Mononuclear cell (primary cell): ENCODE measurements around the gene CACNA1S. TPM values are rescaled to one million over a fixed set of nuclear protein-coding genes. Genes with fewer than 3 reads are reported as not detected.

Source experiments
- H3K27me3 ChIP-seq: 2 replicates; pipeline ENCODE4 v1.6.0; 2011; ENCODE audit warnings: low read length, control low read depth; ENCODE audit not compliant: insufficient read depth
- H3K4me1 ChIP-seq: 2 replicates; pipeline ENCODE4 v1.5.1; 2011; ENCODE audit warnings: mild to moderate bottlenecking, low read length, control low read depth; ENCODE audit not compliant: insufficient read depth
- H3K4me3 ChIP-seq: 2 replicates; pipeline ENCODE4 v1.5.1; 2011; ENCODE audit warnings: mild to moderate bottlenecking, low read length, moderate library complexity
- H3K9me3 ChIP-seq: 2 replicates; pipeline ENCODE4 v1.5.1; 2011; ENCODE audit warnings: low read depth, mild to moderate bottlenecking, control low read depth, low read length
- total RNA-seq: library from RNA; depleted of rRNA; stranded (reverse); fragments of >200 nt; gene quantifications from one replicate; pipeline ENCODE4 v1.2.3, GENCODE V29; 2012

CACNA1S gene
- total RNA-seq, 1 donor: not detected

DNA sequence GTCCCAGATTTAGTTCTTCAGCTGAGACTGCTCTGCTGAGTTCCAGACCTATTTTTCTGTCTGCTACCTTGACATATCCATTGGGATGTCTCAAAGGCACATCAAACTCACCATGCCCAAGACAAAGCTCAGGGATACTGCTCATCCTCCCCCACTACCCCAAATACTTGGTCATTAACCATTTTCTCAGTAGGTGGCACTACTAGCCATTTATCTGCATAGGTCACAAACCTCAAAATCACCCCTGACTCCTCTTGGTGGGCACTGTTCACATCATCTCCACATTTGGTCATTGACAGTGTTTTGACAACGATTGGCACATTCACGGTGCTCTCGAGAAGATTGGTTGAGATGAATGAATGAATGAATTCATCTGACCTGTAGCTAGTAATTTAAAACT lies 32.1 kb downstream of the CACNA1S start:
- Histone ChIP-seq H3K9me3 (no peaks in the 10 kb centered on the region), H3K4me3 (no peak overlapping the region), H3K4me1 (no peaks in the 10 kb centered on the region), H3K27me3 (no peaks in the 10 kb centered on the region)

DNA sequence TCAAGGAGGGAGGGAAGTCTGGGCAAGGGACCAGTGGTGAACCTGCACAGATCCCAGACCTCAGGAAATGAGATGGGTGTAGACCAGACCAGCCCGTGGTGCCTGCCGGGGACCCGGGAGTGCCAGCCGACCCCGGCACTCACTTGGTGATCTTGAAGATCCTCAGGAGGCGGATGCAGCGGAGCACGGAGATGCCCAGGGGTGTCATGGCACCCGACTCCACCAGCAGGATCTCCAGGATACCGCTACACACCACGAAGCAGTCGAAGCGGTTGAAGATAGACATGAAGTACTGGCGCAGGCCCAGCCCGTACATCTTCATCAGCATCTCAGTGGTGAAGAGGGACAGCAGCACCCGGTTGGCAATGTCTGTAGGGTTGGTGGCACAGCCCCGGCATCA lies 34.5 kb downstream of the CACNA1S start:
- H3K4me1 ChIP-seq: no peaks in the 10 kb centered on the region
- H3K4me3 ChIP-seq: no peak overlapping the region
- H3K9me3 ChIP-seq: no peaks in the 10 kb centered on the region
- H3K27me3 ChIP-seq: no peaks in the 10 kb centered on the region

DNA sequence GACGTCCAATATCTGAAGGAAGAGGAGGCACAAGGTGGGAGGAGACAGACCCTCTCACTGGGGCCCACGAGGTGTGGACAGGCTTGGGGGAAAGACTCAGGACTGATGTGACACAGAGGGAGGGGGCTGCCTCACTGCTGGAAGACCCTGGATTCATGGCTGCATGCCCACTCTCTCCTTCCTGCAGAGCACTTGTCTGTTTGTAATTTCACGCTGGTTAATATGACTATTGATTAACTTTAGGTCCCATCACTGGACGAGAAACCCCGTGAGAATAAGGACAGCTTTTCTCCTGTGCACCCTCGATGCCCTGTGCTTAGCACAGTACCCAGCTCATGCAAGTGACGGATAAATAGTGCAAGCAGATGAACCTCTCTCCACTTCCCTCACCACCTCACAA lies 35.1 kb downstream of the CACNA1S start:
- Histone ChIP-seq H3K4me3 (no peak overlapping the region), H3K4me1 (no peaks in the 10 kb centered on the region), H3K9me3 (no peaks in the 10 kb centered on the region), H3K27me3 (no peaks in the 10 kb centered on the region)

DNA sequence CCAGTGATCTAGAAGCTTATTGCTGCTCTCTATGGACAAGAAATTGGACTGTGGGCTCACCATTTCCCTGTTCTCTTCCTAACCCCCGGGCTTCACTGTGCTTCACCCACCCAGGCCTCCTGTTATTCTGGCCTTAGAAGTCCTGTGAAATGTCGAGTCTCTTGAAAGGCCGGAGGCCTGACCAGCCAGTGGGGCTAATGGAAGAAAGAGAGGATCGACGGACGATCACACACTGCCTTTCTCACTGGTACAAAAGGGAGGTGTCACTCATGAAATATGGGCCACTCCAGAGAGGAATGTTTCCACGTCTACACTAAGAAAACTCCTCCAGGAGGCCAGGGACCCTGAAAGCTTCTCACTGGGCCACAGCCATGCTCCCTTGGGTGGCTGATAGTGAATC lies 36.1 kb downstream of the CACNA1S start:
- Histone ChIP-seq H3K9me3 (no peaks in the 10 kb centered on the region), H3K27me3 (no peaks in the 10 kb centered on the region), H3K4me3 (no peak overlapping the region), H3K4me1 (no peaks in the 10 kb centered on the region)

DNA sequence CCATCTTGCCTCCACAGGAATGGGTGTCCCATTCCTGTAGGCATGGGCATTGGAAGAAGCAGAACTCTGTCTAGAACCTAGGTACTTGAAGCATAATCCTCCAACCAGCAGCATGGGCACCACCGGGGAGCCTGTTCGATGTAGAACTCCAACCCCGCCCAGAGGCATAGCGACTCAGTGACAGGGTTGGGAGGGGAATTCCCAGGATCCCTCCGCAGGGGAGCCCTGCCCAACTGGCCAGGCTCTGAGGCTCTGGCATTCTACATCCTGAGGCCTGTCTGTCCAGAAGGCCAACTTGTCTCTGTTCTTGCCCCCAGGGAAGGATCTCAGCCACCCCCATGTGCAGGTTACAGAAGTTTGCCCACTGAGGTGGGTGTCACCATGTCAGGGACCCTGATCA lies 38.2 kb downstream of the CACNA1S start:
- no peak overlapping the region for H3K4me3 ChIP-seq
- no peaks in the 10 kb centered on the region for H3K4me1 ChIP-seq

DNA sequence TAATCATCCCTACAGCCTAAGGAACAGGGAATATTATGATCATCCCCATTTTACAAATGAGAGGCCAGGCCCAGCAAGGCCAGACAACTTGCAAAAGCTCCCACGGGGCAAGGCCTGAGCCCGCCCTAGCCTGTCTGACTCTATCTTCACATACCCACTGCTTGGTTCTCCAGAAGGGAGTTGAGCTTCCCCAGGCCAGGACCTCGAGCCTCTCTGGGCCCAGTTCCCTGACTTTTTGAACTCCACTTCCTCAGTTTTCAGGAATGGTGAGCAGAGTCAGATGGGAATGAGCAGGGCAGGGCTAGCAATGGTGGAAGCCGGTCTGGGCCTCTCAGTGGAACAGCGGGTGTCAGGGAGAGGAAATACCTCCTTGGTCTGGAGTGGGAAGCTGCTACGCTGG lies 39.3 kb downstream of the CACNA1S start:
- H3K4me1 ChIP-seq: no peaks in the 10 kb centered on the region
- no peaks in the 10 kb centered on the region for H3K27me3 ChIP-seq
- H3K9me3 ChIP-seq: no peaks in the 10 kb centered on the region
- no peak overlapping the region for H3K4me3 ChIP-seq

More for the DNA sequence above, 38.2 kb downstream of the CACNA1S start:
- Histone ChIP-seq H3K27me3 (no peaks in the 10 kb centered on the region), H3K9me3 (no peaks in the 10 kb centered on the region)

DNA sequence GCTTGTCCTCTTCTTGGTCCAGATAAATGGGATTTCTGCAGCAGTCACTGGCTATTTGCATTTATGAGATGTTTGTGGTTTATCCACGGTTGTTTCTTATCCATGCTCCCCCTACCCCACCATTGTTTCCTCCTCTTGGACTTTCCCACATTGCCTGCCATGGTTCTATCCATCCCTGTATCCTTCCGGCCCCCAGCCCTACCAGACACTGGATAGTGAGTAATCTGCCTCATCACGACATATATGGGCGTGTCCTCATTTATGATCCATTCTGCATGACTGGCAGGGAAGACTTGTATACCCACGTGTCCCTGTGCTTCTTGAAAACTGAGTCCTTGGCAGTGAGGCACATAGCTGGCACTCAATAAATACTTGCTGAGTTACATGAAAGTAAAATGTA lies 40.1 kb downstream of the CACNA1S start:
- no peaks in the 10 kb centered on the region for H3K9me3 ChIP-seq
- H3K4me3 ChIP-seq: no peak overlapping the region
- H3K27me3 ChIP-seq: no peaks in the 10 kb centered on the region
- no peaks in the 10 kb centered on the region for H3K4me1 ChIP-seq

DNA sequence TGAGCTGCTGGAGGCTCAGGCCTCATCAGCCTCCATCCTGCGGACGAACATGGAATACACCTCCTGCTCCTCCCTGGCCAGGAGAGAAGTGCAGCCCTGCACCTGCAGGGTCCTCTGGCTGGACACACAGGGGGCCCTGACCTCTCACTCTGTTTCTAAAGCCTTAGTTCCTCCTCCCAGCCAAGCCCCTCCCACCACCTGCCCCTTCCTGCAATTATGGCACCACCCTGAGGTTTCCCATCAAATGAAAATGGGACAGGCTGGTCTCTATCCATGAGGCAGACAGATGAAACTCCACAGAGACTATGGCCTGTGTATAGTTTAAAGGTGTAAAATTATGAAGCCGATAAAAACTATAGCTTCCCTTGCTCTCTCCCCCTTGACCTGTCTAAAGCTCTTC lies 42.6 kb downstream of the CACNA1S start:
- Histone ChIP-seq H3K4me1 (no peaks in the 10 kb centered on the region), H3K9me3 (no peaks in the 10 kb centered on the region), H3K27me3 (no peaks in the 10 kb centered on the region)

DNA sequence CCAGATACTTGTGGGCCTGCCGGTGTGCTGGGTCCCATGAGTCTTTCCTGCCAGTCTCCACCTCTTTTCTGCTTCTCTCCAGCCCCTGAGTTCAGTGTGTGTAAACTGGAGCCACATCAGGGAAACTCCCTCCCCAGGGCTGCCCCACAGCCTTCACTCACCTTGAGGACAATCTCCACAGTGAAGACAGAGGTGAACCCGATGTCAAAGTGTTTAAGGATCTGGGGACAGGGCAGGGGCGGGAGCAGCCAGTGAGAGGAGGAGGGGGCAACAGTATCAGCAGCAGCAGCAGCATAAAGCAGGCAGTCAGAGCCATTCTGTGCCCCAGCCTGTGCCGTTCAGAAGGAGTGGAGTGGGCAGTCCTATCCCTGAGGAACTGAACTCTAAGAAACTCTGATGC lies 43.2 kb downstream of the CACNA1S start:
- no peak overlapping the region for H3K4me3 ChIP-seq
- H3K9me3 ChIP-seq: no peaks in the 10 kb centered on the region
- no peaks in the 10 kb centered on the region for H3K4me1 ChIP-seq
- no peaks in the 10 kb centered on the region for H3K27me3 ChIP-seq

More for the DNA sequence above, 42.6 kb downstream of the CACNA1S start:
- H3K4me3 ChIP-seq: no peak overlapping the region

DNA sequence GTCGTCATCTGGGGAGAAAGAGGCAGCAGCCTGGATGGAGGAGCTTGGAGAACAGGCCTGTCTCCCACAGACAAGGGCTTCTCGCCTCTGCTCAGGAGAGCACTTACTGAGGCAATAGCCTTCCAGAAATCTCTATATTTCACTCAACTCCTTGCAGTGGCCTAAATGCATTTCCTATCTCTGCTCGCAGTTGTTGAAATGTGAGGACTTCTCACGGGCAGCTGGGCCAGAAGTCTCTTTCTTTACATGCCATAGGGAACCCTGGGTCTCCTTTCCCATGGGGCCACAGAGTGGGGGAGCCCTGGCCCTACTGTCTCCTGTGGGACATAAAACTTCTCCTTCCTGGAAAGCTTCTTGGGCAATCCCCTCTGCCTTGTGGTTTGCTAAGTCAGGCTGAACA lies 45.2 kb downstream of the CACNA1S start:
- Histone ChIP-seq H3K27me3 (no peaks in the 10 kb centered on the region), H3K4me1 (no peaks in the 10 kb centered on the region), H3K4me3 (no peak overlapping the region), H3K9me3 (no peaks in the 10 kb centered on the region)

DNA sequence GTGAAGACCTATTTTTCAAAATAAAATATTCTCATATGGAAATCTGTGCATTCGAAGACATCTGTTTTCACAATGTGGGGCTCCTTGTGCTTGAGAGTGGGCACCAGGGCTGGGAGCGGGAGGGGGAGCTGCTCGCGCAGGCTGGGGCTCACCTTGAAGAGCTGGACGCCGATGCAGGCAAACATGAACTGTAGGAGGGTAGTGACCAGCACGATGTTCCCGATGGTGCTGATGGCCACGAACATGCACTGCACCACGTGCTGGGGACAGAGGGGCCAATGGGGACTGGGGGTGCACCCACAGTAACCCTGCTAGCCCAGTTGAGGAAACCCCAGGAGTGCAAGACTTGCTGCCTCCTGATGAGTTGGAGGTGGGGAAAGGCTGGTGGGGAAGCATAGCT lies 46.5 kb downstream of the CACNA1S start:
- H3K4me3 ChIP-seq: no peak overlapping the region
- no peaks in the 10 kb centered on the region for H3K27me3 ChIP-seq
- no peaks in the 10 kb centered on the region for H3K4me1 ChIP-seq
- no peaks in the 10 kb centered on the region for H3K9me3 ChIP-seq

DNA sequence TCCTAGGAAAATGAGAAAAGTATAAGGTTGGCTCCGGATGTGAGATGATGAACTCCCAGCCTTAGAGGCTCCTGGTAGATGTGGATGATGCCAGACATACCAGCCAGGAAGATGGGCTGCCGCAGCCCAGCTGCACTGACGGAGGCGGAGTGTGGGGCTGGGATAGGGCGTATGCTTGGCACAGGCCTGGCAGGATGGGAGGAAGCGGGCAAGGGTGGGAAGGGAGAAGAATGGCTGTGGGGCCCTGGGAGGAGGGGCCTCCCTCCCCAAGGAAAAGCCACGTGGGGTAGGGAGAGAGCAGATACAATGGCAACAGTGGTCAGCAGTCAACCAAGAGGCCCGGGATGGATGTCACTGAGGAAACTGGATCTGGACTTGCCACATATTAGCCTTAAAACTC lies 47.4 kb downstream of the CACNA1S start:
- H3K27me3 ChIP-seq: no peaks in the 10 kb centered on the region
- no peaks in the 10 kb centered on the region for H3K4me1 ChIP-seq
- no peak overlapping the region for H3K4me3 ChIP-seq
- no peaks in the 10 kb centered on the region for H3K9me3 ChIP-seq

DNA sequence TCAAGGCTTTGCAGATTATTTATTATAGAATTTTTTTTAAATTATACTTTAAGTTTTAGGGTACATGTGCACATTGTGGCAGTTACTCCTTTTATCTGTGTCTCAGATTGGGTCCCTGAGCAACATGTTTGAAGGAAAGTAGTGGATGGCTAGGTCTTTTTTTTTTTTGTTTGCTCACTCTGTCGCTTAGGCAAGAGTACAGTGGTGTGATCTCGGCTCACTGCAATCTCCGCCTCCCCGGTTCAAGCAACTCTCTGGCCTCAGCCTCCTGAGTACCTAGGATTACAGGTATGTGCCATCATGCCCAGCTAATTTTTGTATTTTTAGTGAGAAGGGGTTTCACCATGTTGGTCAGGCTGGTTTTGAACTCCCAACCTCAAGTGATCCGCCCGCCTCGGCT lies 49.1 kb downstream of the CACNA1S start:
- Histone ChIP-seq H3K4me1 (no peaks in the 10 kb centered on the region), H3K4me3 (no peak overlapping the region), H3K27me3 (no peaks in the 10 kb centered on the region), H3K9me3 (no peaks in the 10 kb centered on the region)

DNA sequence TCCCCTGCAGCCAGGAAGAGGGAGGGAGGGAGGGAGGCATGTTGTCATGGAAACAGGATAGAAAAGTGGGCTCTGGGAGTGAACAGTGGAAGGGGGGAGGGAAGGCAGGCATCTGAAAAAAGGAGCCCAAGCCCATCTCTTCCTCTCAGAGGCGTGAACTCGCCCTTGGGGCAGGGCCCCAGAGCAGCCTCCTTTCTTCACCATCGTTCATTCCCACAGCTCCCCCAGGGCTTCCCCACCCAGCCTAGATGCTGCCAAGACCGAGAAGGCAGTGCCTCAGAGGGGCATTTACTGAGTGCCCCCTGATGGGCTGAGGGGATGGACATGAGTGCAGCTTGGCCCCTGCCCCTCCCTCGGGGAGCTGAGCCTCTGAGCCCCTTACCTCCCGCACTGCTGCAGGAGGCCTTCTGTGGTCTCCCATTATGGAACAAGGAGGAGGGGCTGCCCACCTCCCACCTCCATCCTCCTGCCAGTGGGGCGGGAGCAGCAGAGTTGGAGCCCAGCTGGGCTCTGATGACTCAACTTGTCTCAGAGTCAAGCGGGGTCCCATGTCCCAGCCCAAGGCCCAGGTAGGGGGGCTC lies 49.6 kb downstream of the CACNA1S start:
- no peaks in the 10 kb centered on the region for H3K9me3 ChIP-seq
- H3K27me3 ChIP-seq: no peaks in the 10 kb centered on the region
- H3K4me1 ChIP-seq: no peaks in the 10 kb centered on the region
- H3K4me3 ChIP-seq: no peak overlapping the region

DNA sequence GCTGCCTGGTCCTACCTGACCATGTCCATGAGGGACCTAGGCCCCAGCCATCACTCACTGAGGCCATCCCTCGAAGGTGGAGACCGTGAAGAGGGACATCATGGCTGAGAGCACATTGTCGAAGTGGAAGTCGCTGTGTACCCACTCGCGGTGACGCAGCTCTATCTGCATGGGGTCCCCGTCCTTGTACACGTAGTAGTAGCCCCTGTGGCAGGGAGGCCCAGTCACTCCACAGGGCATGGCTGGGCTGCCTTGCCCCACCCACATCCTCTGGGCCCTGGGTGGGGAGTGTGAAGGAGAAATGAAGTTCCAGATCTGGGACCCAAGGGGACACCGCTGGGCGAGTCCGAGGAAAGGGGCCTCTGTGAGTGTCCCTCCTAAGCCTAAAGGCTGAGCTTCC lies 50.3 kb downstream of the CACNA1S start:
- Histone ChIP-seq H3K4me3 (no peak overlapping the region), H3K9me3 (no peaks in the 10 kb centered on the region)

DNA sequence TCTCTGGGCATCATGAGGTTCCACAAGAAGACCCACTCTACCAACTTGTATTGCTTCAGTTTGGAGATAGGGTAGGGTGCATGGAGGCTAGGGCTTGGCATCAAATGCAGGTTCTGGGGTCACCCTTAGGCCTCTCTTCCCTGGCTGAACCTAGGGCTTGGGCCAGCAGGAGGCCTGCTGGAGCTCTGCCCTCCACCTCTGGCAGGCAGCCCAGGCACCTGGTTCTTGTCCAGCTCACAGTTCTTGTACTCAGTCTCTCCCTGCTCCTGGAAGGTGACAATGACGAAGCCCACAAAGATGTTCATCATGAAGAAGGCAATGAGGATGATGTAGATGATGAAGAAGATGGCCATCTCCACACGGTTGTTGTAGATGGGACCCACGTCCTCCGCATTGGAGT lies 51.2 kb downstream of the CACNA1S start:
- Histone ChIP-seq H3K4me1 (peaks cover 5% of the 10 kb centered on the region), H3K27me3 (no peaks in the 10 kb centered on the region), H3K9me3 (no peaks in the 10 kb centered on the region), H3K4me3 (no peak overlapping the region)

More for the DNA sequence above, 50.3 kb downstream of the CACNA1S start:
- Histone ChIP-seq H3K27me3 (no peaks in the 10 kb centered on the region), H3K4me1 (no peaks in the 10 kb centered on the region)
